Hepatocyte (in vitro differentiated cells): ENCODE measurements around the gene PLXND1.

Experiments
- CTCF ChIP-seq: fragments of 200-600 bp; sonication (generic); IDR thresholded peaks from 2 replicates; pipeline ENCODE4 v1.5.1; 2016; ENCODE audit warnings: antibody characterized with exemption, mild to moderate bottlenecking; ENCODE audit not compliant: poor library complexity
- EZH2 ChIP-seq: fragments of 200-600 bp; sonication (generic); IDR thresholded peaks from 2 replicates; pipeline ENCODE4 v1.6.1; 2016; ENCODE audit warnings: antibody characterized with exemption, mild to moderate bottlenecking, borderline replicate concordance
- EZH2phosphoT487 ChIP-seq: fragments of 200-600 bp; sonication (generic); IDR thresholded peaks from one replicate; pipeline ENCODE4 v1.6.1; 2018; ENCODE audit warnings: antibody characterized with exemption, mild to moderate bottlenecking, low read depth, moderate library complexity; ENCODE audit not compliant: unreplicated experiment, severe bottlenecking

- TF ChIP-seq EZH2phosphoT487 (no peak), CTCF (no peak), EZH2 (no peak)
Measured at GRCh38 chr3:129514110-129514509, 92.4 kb downstream of the PLXND1 start.
